Heart left ventricle (tissue), 16 donors: ENCODE measurements around the gene TJP1. TPM values are rescaled to one million over a fixed set of nuclear protein-coding genes. Genes with fewer than 3 reads are reported as not detected.

Source experiments
- ATAC-seq, 4 donors: fragments of 200-7000 bp; cut with Tn5 transposase; one replicate each; pipeline ENCODE4 v1.9.1; 2020 to 2022; ENCODE audit warnings: moderate library complexity in 4 of 4, mild to moderate bottlenecking in 3 of 4, moderate number of reproducible peaks in 1 of 4
- DNase-seq, 5 donors: peaks; one replicate each; pipeline ENCODE4 v3.0.0-alpha.2; 2020
- H3K27ac ChIP-seq, 12 donors: fragments of 200-600 bp; sonication (generic) in 4 of 12; one replicate each; pipeline versions ENCODE4 v1.5.0 to v1.8.0; 2016 to 2022; ENCODE audit warnings: mild to moderate bottlenecking in 2 of 12
- H3K27me3 ChIP-seq, 9 donors: fragments of 200-600 bp; sonication (generic) in 2 of 9; one replicate each; pipeline versions ENCODE4 v1.5.1 to v1.8.0; 2016 to 2022; ENCODE audit warnings: mild to moderate bottlenecking in 3 of 9
- H3K36me3 ChIP-seq, 9 donors: fragments of 200-600 bp; sonication (generic) in 2 of 9; one replicate each; pipeline versions ENCODE4 v1.5.0 to v1.8.0; 2018 to 2022; ENCODE audit warnings: mild to moderate bottlenecking in 2 of 9
- H3K4me1 ChIP-seq, 12 donors: fragments of 200-600 bp; sonication (generic) in 4 of 12; one replicate each; pipeline versions ENCODE4 v1.5.0 to v1.8.0; 2016 to 2022; ENCODE audit warnings: mild to moderate bottlenecking in 3 of 12
- H3K4me3 ChIP-seq, 12 donors: fragments of 200-600 bp; sonication (generic) in 4 of 12; one replicate each; pipeline versions ENCODE4 v1.5.0 to v1.8.0; 2017 to 2022; ENCODE audit warnings: mild to moderate bottlenecking in 9 of 12, moderate library complexity in 4 of 12
- H3K9me3 ChIP-seq, 12 donors: fragments of 200-600 bp; sonication (generic) in 4 of 12; one replicate each; pipeline versions ENCODE4 v1.5.0 to v1.8.0; 2016 to 2022; ENCODE audit warnings: mild to moderate bottlenecking in 1 of 12
- POLR2A ChIP-seq, 2 donors: fragments of 450-650 bp; IDR thresholded peaks; one replicate each; pipeline ENCODE4 v1.6.1; 2017; ENCODE audit warnings: antibody characterized with exemption in 2 of 2, mild to moderate bottlenecking in 2 of 2, moderate library complexity in 2 of 2
- WGBS, 4 donors: extraction: QIAGEN DNeasy Blood & Tissue Kit in 2 of 4; methylation state at CpG; one replicate each; pipeline versions ENCODE4 v1.1.5 to v1.1.7; 2013 to 2018; 5-methylcytosine and 5-hydroxymethylcytosine counted together
- intact Hi-C, 10 donors: fragments of 100-400 bp; cut with DNase I; formaldehyde crosslinking; loops; one replicate each; pipeline versions ENCODE4 v1.11.1 to v1.14.2; 2022
- polyA plus RNA-seq, 2 donors: library from polyadenylated mRNA; stranded (reverse); fragments of 200-250 nt; gene quantifications; one replicate each; pipeline ENCODE4 v1.2.3, GENCODE V29; 2013
- total RNA-seq, 9 donors: library from RNA; depleted of rRNA in 2 of 9; stranded (reverse); fragments of >200 nt in 2 of 9; fragmentation: NEBNext Ultra II Directional in 3 of 9; extraction: Animal tissue kit (Norgen Biotek cat#: 25700) in 3 of 9; gene quantifications; one replicate each; pipeline versions ENCODE4 v1.1.0 to v1.2.4, GENCODE V29; 2016 to 2023
- TF ChIP-seq, protein P1 (sequence below), 12 donors: fragments of 200-600 bp; sonication (generic) in 4 of 12; IDR thresholded peaks; one replicate each; pipeline versions ENCODE4 v1.5.0 to v1.8.0; 2018 to 2022; ENCODE audit warnings: antibody characterized with exemption in 12 of 12, mild to moderate bottlenecking in 5 of 12
- donor health status: ischemic (EF 13 %, LVEDD 7.1; RV severe dilation, severe dysfunction).
- donor health status: healthy with polysubstance abuse.
- donor health status: DM: no; HTN: yes; CAD: no.
- donor health status: DM: no; HTN: no; CAD: no.
- donor health status: ischemic (EF 25% LVEDD 6.9; RV normal size, moderate dysfunction).
- donor health status: ischemic (EF 25% LVEDD 5.7; RV mildly dilated, moderate dysfunction).
- donor health status: healthy.
- donor health status: DM: yes; HTN: yes; CAD: no.
- donor health status: ischemic (EF 35%, LVEDD 5.7; RV mildly dilated, moderate dysfunction).
- donor health status: nonischemic (EF 11% LVEDD 7.7; RV severe dilation, severe dysfunction).
- donor health status: DM: yes; HTN: yes; CAD: no.
- donor health status: PGD.
- donor health status: ischemic (EF 29% LVEDD 5.4; RV normal size, mild dysfunction).
- donor health status: nonischemic (EF 23%, LVEDD 6.1; RV moderate dilation, normal function).

The TJP1 gene
- total and polyA plus RNA-seq, 11 donors = 26.8 to 159 (median 105) TPM

GRCh38 chr15:29862271-29862670 lies 40.0 kb upstream of the TJP1 start:
- no peaks in the 10 kb centered on the region for H3K27me3 ChIP-seq
- ATAC-seq = no peak
- H3K4me3 ChIP-seq = no peak overlapping the region
- no peak for DNase-seq
- peaks cover 0 to 34% (median 16%) of the 10 kb centered on the region in 12 donors for H3K4me1 ChIP-seq
- H3K9me3 ChIP-seq = no peaks in the 10 kb centered on the region
- H3K27ac ChIP-seq = no peak overlapping the region
- intact Hi-C loops = no loop called here
- WGBS, 4 donors = 82 to 91% (median 85%) methylated on average over 2 of the region's 2 CpGs
- no peaks in the 10 kb centered on the region for H3K36me3 ChIP-seq
- no peak for TF ChIP-seq POLR2A (IDR thresholded peaks at IDR 0.05)
- TF ChIP-seq, protein P1, sequence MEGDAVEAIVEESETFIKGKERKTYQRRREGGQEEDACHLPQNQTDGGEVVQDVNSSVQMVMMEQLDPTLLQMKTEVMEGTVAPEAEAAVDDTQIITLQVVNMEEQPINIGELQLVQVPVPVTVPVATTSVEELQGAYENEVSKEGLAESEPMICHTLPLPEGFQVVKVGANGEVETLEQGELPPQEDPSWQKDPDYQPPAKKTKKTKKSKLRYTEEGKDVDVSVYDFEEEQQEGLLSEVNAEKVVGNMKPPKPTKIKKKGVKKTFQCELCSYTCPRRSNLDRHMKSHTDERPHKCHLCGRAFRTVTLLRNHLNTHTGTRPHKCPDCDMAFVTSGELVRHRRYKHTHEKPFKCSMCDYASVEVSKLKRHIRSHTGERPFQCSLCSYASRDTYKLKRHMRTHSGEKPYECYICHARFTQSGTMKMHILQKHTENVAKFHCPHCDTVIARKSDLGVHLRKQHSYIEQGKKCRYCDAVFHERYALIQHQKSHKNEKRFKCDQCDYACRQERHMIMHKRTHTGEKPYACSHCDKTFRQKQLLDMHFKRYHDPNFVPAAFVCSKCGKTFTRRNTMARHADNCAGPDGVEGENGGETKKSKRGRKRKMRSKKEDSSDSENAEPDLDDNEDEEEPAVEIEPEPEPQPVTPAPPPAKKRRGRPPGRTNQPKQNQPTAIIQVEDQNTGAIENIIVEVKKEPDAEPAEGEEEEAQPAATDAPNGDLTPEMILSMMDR (IDR thresholded peaks at IDR 0.05) = no peak

DNA sequence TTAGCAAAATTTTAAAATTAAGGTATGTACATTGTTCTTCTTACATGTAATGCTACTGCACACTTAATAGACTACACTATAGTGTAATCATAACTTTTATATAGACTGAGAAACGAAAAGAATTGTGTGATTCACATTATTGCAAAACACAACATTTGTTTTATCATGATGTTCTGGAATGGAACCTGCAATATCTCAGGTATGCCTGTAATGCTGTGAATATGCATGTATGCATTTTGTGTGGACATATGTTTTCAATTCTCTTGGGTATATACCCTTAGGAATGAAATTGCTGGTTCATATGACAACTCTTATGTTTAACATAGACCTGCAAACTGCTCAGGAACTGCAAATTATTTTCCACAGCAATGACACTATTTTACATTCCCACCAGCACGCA lies 38.6 kb upstream of the TJP1 start:
- no peaks in the 10 kb centered on the region for H3K36me3 ChIP-seq
- H3K27me3 ChIP-seq = no peaks in the 10 kb centered on the region
- ATAC-seq (no peak), DNase-seq (no peak)
- intact Hi-C loops = no loop called here
- TF ChIP-seq, protein P1 (IDR thresholded peaks at IDR 0.05) = no peak
- no peak for TF ChIP-seq POLR2A (IDR thresholded peaks at IDR 0.05)
- no peak overlapping the region for H3K4me3 ChIP-seq
- peaks cover 0 to 1% (median 0%) of the 10 kb centered on the region in 12 donors for H3K9me3 ChIP-seq
- WGBS, 4 donors = 91 to 99% (median 96%) methylated on average over 2 of the region's 2 CpGs
- no peak overlapping the region for H3K27ac ChIP-seq
- H3K4me1 ChIP-seq = peaks cover 0 to 32% (median 11%) of the 10 kb centered on the region in 12 donors

GRCh38 chr15:29859973-29860715 lies 37.9 kb upstream of the TJP1 start:
- Histone ChIP-seq H3K4me1 (peaks cover 0 to 25% (median 7%) of the 10 kb centered on the region in 12 donors), H3K4me3 (no peak overlapping the region), H3K27ac (peak overlapping the region in 10 of 12 donors; percentile 2 to 69 (median 46)), H3K36me3 (no peaks in the 10 kb centered on the region), H3K9me3 (peaks cover 0 to 3% (median 0%) of the 10 kb centered on the region in 12 donors), H3K27me3 (no peaks in the 10 kb centered on the region)
- WGBS, 4 donors = 79 to 84% (median 82%) methylated on average over 4 of the region's 4 CpGs
- ATAC-seq (no peak), DNase-seq (no peak)
- intact Hi-C loops = loop anchor here in 1 of 10 donors (10.0 kb wide), 1 partner anchor 65 kb away; no protein-coding TSS in a partner anchor
- TF ChIP-seq POLR2A (IDR thresholded peaks at IDR 0.05) = no peak
- TF ChIP-seq, protein P1 (IDR thresholded peaks at IDR 0.05) = no peak

GRCh38 chr15:29859293-29859692 lies 37.0 kb upstream of the TJP1 start:
- H3K4me3 ChIP-seq = no peak overlapping the region
- H3K27me3 ChIP-seq = no peaks in the 10 kb centered on the region
- H3K36me3 ChIP-seq = no peaks in the 10 kb centered on the region
- ATAC-seq = peak in 2 of 4 donors; percentile 31 to 53
- peaks cover 0 to 3% (median 0%) of the 10 kb centered on the region in 12 donors for H3K9me3 ChIP-seq
- H3K4me1 ChIP-seq = peaks cover 0 to 17% (median under 1%) of the 10 kb centered on the region in 12 donors
- H3K27ac ChIP-seq = peak overlapping the region in 8 of 12 donors; percentile 3 to 69 (median 30)
- TF ChIP-seq, protein P1 (IDR thresholded peaks at IDR 0.05) = no peak
- no peak for TF ChIP-seq POLR2A (IDR thresholded peaks at IDR 0.05)
- intact Hi-C loops = loop anchor here in 1 of 10 donors (10.0 kb wide), 1 partner anchor 64 kb away; no protein-coding TSS in a partner anchor
- WGBS, 4 donors = 60 to 70% (median 66%) methylated on average over 4 of the region's 4 CpGs
- DNase-seq = no peak
